SU-DHL-6 (cell line): Measurements from ENCODE around the gene SLC40A1.

Source experiments
- H2AFZ ChIP-seq: fragments of 200-600 bp; sonication (generic); 2 replicates; pipeline ENCODE4 v1.6.1; 2014; ENCODE audit warnings: low read depth, mild to moderate bottlenecking, moderate library complexity, mixed read lengths, antibody characterized with exemption, low read length; ENCODE audit not compliant: severe bottlenecking
- H3F3A ChIP-seq: fragments of 200-600 bp; shearing (Covaris generic); 2 replicates; pipeline ENCODE4 v1.6.0; 2016; ENCODE audit warnings: antibody characterized with exemption, mild to moderate bottlenecking; ENCODE audit not compliant: insufficient read depth
- H3K27ac ChIP-seq: fragments of 200-600 bp; sonication (generic); 2 replicates; pipeline ENCODE4 v1.5.1; 2016; ENCODE audit warnings: low read depth, mild to moderate bottlenecking, low read length, moderate library complexity, mixed read lengths
- H3K27me3 ChIP-seq: fragments of 200-600 bp; sonication (generic), shearing (Covaris generic); 2 replicates; pipeline ENCODE4 v1.6.0; 2014; ENCODE audit warnings: mild to moderate bottlenecking, low read length
- H3K36me3 ChIP-seq: fragments of 200-600 bp; sonication (generic); 2 replicates; pipeline ENCODE4 v1.6.1; 2014; ENCODE audit warnings: mild to moderate bottlenecking, low read length, mixed read lengths
- H3K4me2 ChIP-seq: fragments of 300-600, 200-600 bp; shearing (Covaris generic), sonication (generic); 2 replicates; pipeline ENCODE4 v1.6.0; 2014; ENCODE audit warnings: low read length, low read depth, mild to moderate bottlenecking; ENCODE audit not compliant: poor library complexity, severe bottlenecking
- H3K4me3 ChIP-seq: fragments of 200-600 bp; sonication (generic); 2 replicates; pipeline ENCODE4 v1.5.1; 2014; ENCODE audit warnings: antibody characterized with exemption, low read length, mild to moderate bottlenecking, mixed read lengths; ENCODE audit not compliant: insufficient read depth, poor library complexity, severe bottlenecking
- H3K79me2 ChIP-seq: fragments of 200-600 bp; sonication (generic); 2 replicates; pipeline ENCODE4 v1.6.1; 2014; ENCODE audit warnings: mild to moderate bottlenecking, low read length, moderate library complexity; ENCODE audit not compliant: insufficient read depth
- H3K9ac ChIP-seq: fragments of 200-600 bp; sonication (generic); 2 replicates; pipeline ENCODE4 v1.7.0; 2014; ENCODE audit warnings: mild to moderate bottlenecking, low read length
- H3K9me2 ChIP-seq: fragments of 200-600 bp; sonication (generic); replicated peaks from 2 replicates; pipeline ENCODE4 v1.6.1; 2014; ENCODE audit warnings: low read length; ENCODE audit not compliant: insufficient read depth
- H3K9me3 ChIP-seq: fragments of 200-600 bp; sonication (generic); 2 replicates; pipeline ENCODE4 v1.6.1; 2014; ENCODE audit warnings: low read length, mixed read lengths; ENCODE audit not compliant: insufficient read depth
- H4K20me1 ChIP-seq: fragments of 200-600 bp; sonication (generic); 2 replicates; pipeline ENCODE4 v1.6.1; 2014; ENCODE audit warnings: low read depth, mild to moderate bottlenecking, antibody characterized with exemption, low read length, moderate library complexity, mixed read lengths
- CTCF ChIP-seq: fragments of 200-600 bp; sonication (generic); IDR thresholded peaks from one replicate; pipeline ENCODE4 v1.5.1; 2017; ENCODE audit warnings: antibody characterized with exemption, mild to moderate bottlenecking, low read length, moderate library complexity; ENCODE audit not compliant: insufficient read depth, poor library complexity, severe bottlenecking
- EZH2phosphoT487 ChIP-seq: fragments of 200-600 bp; sonication (generic), shearing (Covaris generic); conservative IDR thresholded peaks from 2 replicates; pipeline ENCODE4 v1.6.1; 2018; ENCODE audit warnings: mild to moderate bottlenecking, antibody characterized with exemption, low read length, moderate library complexity, mixed read lengths

Gene SLC40A1

GRCh38 chr2:189576396-189576795 is 4.2 kb downstream of the SLC40A1 start:
- no peaks in the 10 kb centered on the region for H3F3A ChIP-seq
- H2AFZ ChIP-seq: no peak overlapping the region
- H3K4me2 ChIP-seq: no peak overlapping the region
- H3K36me3 ChIP-seq: no peaks in the 10 kb centered on the region
- TF ChIP-seq EZH2phosphoT487 (no peak), CTCF (no peak)
- no peak overlapping the region for H3K9ac ChIP-seq
- no peak overlapping the region for H3K4me3 ChIP-seq
- H4K20me1 ChIP-seq: no peaks in the 10 kb centered on the region
- H3K9me3 ChIP-seq: no peaks in the 10 kb centered on the region
- H3K9me2 ChIP-seq: no peaks in the 10 kb centered on the region
- no peak overlapping the region for H3K27ac ChIP-seq
- no peaks in the 10 kb centered on the region for H3K79me2 ChIP-seq
- H3K27me3 ChIP-seq: 0 out of 2 replicates have a peak, but pooled peaks cover 2% of the 10 kb centered on the region

GRCh38 chr2:189574793-189575475 is 5.7 kb downstream of the SLC40A1 start:
- H3K4me3 ChIP-seq: no peak overlapping the region
- no peaks in the 10 kb centered on the region for H3K9me3 ChIP-seq
- no peaks in the 10 kb centered on the region for H3K79me2 ChIP-seq
- no peaks in the 10 kb centered on the region for H3K36me3 ChIP-seq
- no peak overlapping the region for H3K9ac ChIP-seq
- no peak overlapping the region for H3K4me2 ChIP-seq
- H3K27me3 ChIP-seq: 0 out of 2 replicates have a peak, but pooled peaks cover 2% of the 10 kb centered on the region
- no peak for TF ChIP-seq EZH2phosphoT487
- no peak for TF ChIP-seq CTCF
- H3K9me2 ChIP-seq: no peaks in the 10 kb centered on the region
- H2AFZ ChIP-seq: no peak overlapping the region
- no peak overlapping the region for H3K27ac ChIP-seq
- no peaks in the 10 kb centered on the region for H3F3A ChIP-seq
- H4K20me1 ChIP-seq: no peaks in the 10 kb centered on the region

- no peaks in the 10 kb centered on the region for H3K9me2 ChIP-seq
- H3K27me3 ChIP-seq: no peaks in the 10 kb centered on the region
- no peaks in the 10 kb centered on the region for H3K79me2 ChIP-seq
- H4K20me1 ChIP-seq: no peaks in the 10 kb centered on the region
- no peak overlapping the region for H3K9ac ChIP-seq
- H2AFZ ChIP-seq: no peak overlapping the region
- no peak overlapping the region for H3K4me2 ChIP-seq
- TF ChIP-seq EZH2phosphoT487 (no peak), CTCF (no peak)
- no peaks in the 10 kb centered on the region for H3K9me3 ChIP-seq
- no peak overlapping the region for H3K27ac ChIP-seq
- H3K4me3 ChIP-seq: no peak overlapping the region
- H3F3A ChIP-seq: no peaks in the 10 kb centered on the region
- H3K36me3 ChIP-seq: no peaks in the 10 kb centered on the region
These were observed 10.0 kb downstream of the SLC40A1 start for GRCh38 chr2:189570570-189571031.
